ENCODE data around the gene RFC4.

- TF ChIP-seq EZH2 (IDR thresholded peaks at IDR 0.05; ENCODE audit: borderline replicate concordance, low read depth, low read length, severe bottlenecking) (no peak), POLR2A (IDR thresholded peaks at IDR 0.05; ENCODE audit: low read depth, low read length) (no peak)
Measured at GRCh38 chr3:186825294-186825821, 19.1 kb upstream of the RFC4 start.

Measured in endothelial cell of umbilical vein (primary cell).